Prostate gland (tissue), 2 donors: ENCODE measurements around the gene BET1. TPM values are rescaled to one million over a fixed set of nuclear protein-coding genes. Genes with fewer than 3 reads are reported as not detected.

Experiments
- DNase-seq: peaks from one replicate; pipeline ENCODE4 v3.0.0-alpha.2; 2019; ENCODE audit warnings: low spot score
- H3K27ac ChIP-seq, 2 donors: fragments of 200-600 bp; sonication (generic); 2 replicates each; pipeline ENCODE4 v1.5.1; 2017 to 2019
- H3K27me3 ChIP-seq: fragments of 200-600 bp; sonication (generic); replicated peaks from 2 replicates; pipeline ENCODE4 v1.5.1; 2019; ENCODE audit not compliant: insufficient read depth
- H3K36me3 ChIP-seq, 2 donors: fragments of 200-600 bp; sonication (generic); 1 replicate in 1 of 2; 2 replicates in 1 of 2; pipeline versions ENCODE4 v1.5.1 to v1.8.1; 2017 to 2019
- H3K4me1 ChIP-seq: fragments of 200-600 bp; sonication (generic); replicated peaks from 2 replicates; pipeline ENCODE4 v1.5.1; 2019
- H3K4me3 ChIP-seq, 2 donors: fragments of 200-600 bp; sonication (generic); 2 replicates each; pipeline ENCODE4 v1.5.1; 2017 to 2019
- H3K9me3 ChIP-seq: fragments of 200-600 bp; sonication (generic); 2 replicates; pipeline ENCODE4 v1.5.1; 2017
- CTCF ChIP-seq, 4 experiments: fragments of 200-600 bp in 2 of 4; fragments of 450-650 bp in 2 of 4; sonication (generic) in 2 of 4; IDR thresholded peaks; 1 replicate in 3 of 4; 2 replicates in 1 of 4; pipeline ENCODE4 v1.5.1; 2016 to 2019; ENCODE audit warnings: antibody characterized with exemption in 4 of 4, mild to moderate bottlenecking in 2 of 4, moderate library complexity in 2 of 4
- POLR2A ChIP-seq: fragments of 450-650 bp; IDR thresholded peaks from one replicate; pipeline ENCODE4 v1.6.1; 2016; ENCODE audit warnings: antibody characterized with exemption, mild to moderate bottlenecking
- POLR2AphosphoS5 ChIP-seq: sonication (generic); formaldehyde crosslinking; IDR thresholded peaks from one replicate; pipeline ENCODE4 v1.6.1; 2017; ENCODE audit warnings: antibody characterized with exemption
- WGBS: methylation state at CpG from one replicate; pipeline ENCODE4 v1.1.5; 2018; 5-methylcytosine and 5-hydroxymethylcytosine counted together
- intact Hi-C: fragments of 100-400 bp; cut with DNase I; formaldehyde crosslinking; loops from one replicate; pipeline ENCODE4 v1.14.2; 2022
- total RNA-seq, 2 donors: library from RNA; depleted of rRNA; stranded (reverse); fragments of >200 nt; gene quantifications; one replicate each; pipeline ENCODE4 v1.1.0, GENCODE V29; 2016

Gene BET1
- 10 to 100 TPM; 18.0 to 25.1 TPM for total RNA-seq

- H3K36me3 ChIP-seq, result no peaks in the 10 kb centered on the region
- H3K4me3 ChIP-seq, result peak within 1 kb of the TSS; percentile 80 to 93
- no peaks in the 10 kb centered on the region for H3K27me3 ChIP-seq
- H3K9me3 ChIP-seq, result no peaks in the 10 kb centered on the region
- intact Hi-C loops, result no loop called here
- H3K4me1 ChIP-seq, result no peaks in the 10 kb centered on the region
- peak; percentile 94 for DNase-seq
- under 1% methylated on average over 46 of the region's 47 CpGs for WGBS
- TF ChIP-seq POLR2A (peak; percentile 64), POLR2AphosphoS5 (peak; percentile 98), CTCF (IDR thresholded peaks at IDR 0.05) (no peak)
- peak within 1 kb of the TSS; percentile 80 to 88 for H3K27ac ChIP-seq
Measured at GRCh38 chr7:94004024-94004951, at the start of gene BET1. Gene BET1, minus strand, starts transcription at chr7:94004355. Its CDS starts 139 bp downstream, at chr7:94004216.

- H3K36me3 ChIP-seq, result no peaks in the 10 kb centered on the region
Measured at GRCh38 chr7:94053532-94053931, 49.4 kb upstream of the BET1 start.

GRCh38 chr7:94052398-94053180 is 48.4 kb upstream of the BET1 start:
- 37% methylated on average over 5 of the region's 5 CpGs for WGBS
- TF ChIP-seq POLR2AphosphoS5 (no peak), CTCF (IDR thresholded peaks at IDR 0.05) (no peak), POLR2A (no peak)
- no peak for DNase-seq
- Histone ChIP-seq H3K9me3 (no peaks in the 10 kb centered on the region), H3K36me3 (no peaks in the 10 kb centered on the region), H3K27me3 (no peaks in the 10 kb centered on the region), H3K27ac (no peak overlapping the region), H3K4me3 (no peak overlapping the region), H3K4me1 (no peaks in the 10 kb centered on the region)
- intact Hi-C loops, result no loop called here

More at GRCh38 chr7:94053532-94053931, 49.4 kb upstream of the BET1 start:
- no peak overlapping the region for H3K27ac ChIP-seq
- TF ChIP-seq POLR2A (no peak), CTCF (IDR thresholded peaks at IDR 0.05) (no peak), POLR2AphosphoS5 (no peak)
- H3K4me1 ChIP-seq, result no peaks in the 10 kb centered on the region
- H3K9me3 ChIP-seq, result no peaks in the 10 kb centered on the region
- 47% methylated on average over 2 of the region's 2 CpGs for WGBS
- no peaks in the 10 kb centered on the region for H3K27me3 ChIP-seq
- no peak overlapping the region for H3K4me3 ChIP-seq
- no peak for DNase-seq
- intact Hi-C loops, result no loop called here

GRCh38 chr7:94050046-94050445 is 45.9 kb upstream of the BET1 start:
- Histone ChIP-seq H3K4me1 (no peaks in the 10 kb centered on the region), H3K27me3 (no peaks in the 10 kb centered on the region), H3K4me3 (no peak overlapping the region), H3K9me3 (no peaks in the 10 kb centered on the region), H3K36me3 (no peaks in the 10 kb centered on the region), H3K27ac (no peak overlapping the region)
- TF ChIP-seq POLR2A (no peak), CTCF (IDR thresholded peaks at IDR 0.05) (no peak), POLR2AphosphoS5 (no peak)
- 75% methylated on average over 4 of the region's 4 CpGs for WGBS
- DNase-seq, result no peak
- intact Hi-C loops, result no loop called here
